Measurements from ENCODE around the gene FCAMR. TPM values are rescaled to one million over a fixed set of nuclear protein-coding genes. Genes with fewer than 3 reads are reported as not detected.

Gene FCAMR
- total RNA-seq, 2 donors from 2014 or later = not detected

DNA sequence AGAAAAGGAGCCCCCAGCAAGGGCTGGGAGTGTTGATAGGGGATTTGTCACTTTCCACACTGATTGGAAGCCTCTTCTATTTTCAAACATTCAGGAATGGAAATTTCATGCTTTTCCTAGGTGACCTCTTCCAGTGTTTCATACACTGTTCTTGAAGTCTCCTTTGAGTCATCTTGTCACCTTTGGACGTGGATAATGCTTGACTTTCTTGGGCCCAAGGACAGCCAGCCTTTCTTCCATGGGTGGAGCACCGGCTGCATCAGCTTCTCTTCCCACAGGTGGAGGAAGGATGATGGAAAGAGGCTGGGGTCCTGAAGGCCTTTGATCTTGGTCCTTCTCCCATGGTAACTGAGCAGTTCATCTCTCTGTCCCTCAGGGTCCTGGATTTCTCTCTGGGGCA, 12.1 kb downstream of the FCAMR start:
- Histone ChIP-seq H3K27me3 (replicated peaks; ENCODE audit: insufficient read depth) (no peaks in the 10 kb centered on the region), H3K36me3 (no peaks in the 10 kb centered on the region), H3K9me3 (no peaks in the 10 kb centered on the region), H3K4me3 (no peak overlapping the region), H3K27ac (no peak overlapping the region), H3K4me1 (ENCODE audit: control insufficient read depth in 1 of 2, low read depth in 2 of 2) (no peaks in the 10 kb centered on the region)
- TF ChIP-seq, protein P1, sequence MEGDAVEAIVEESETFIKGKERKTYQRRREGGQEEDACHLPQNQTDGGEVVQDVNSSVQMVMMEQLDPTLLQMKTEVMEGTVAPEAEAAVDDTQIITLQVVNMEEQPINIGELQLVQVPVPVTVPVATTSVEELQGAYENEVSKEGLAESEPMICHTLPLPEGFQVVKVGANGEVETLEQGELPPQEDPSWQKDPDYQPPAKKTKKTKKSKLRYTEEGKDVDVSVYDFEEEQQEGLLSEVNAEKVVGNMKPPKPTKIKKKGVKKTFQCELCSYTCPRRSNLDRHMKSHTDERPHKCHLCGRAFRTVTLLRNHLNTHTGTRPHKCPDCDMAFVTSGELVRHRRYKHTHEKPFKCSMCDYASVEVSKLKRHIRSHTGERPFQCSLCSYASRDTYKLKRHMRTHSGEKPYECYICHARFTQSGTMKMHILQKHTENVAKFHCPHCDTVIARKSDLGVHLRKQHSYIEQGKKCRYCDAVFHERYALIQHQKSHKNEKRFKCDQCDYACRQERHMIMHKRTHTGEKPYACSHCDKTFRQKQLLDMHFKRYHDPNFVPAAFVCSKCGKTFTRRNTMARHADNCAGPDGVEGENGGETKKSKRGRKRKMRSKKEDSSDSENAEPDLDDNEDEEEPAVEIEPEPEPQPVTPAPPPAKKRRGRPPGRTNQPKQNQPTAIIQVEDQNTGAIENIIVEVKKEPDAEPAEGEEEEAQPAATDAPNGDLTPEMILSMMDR (IDR thresholded peaks at IDR 0.05) = no peak
- ATAC-seq (ENCODE audit: insufficient number of reproducible peaks, low FRiP score, low read depth) (no peak), DNase-seq (ENCODE audit: low spot score) (no peak)

DNA sequence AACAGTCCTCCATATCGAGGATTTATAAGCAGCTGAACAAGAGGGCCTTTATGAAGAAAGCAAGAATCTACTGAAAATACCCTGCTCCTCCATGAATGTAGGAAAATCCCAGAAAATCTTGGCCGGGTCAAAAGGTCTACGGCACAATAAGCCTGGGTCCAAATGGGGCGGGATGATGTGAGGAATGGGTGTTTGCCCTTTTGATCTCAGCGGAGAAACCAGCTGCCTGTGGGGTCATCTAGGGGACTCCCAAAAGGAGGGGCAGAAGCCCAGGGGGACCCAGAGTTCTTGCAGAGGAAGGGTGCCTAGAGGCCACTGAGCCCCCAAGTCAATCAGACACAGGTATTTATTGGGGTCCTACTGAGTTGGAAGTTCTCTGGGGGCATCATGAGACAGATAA, 12.6 kb downstream of the FCAMR start:
- no peak for ATAC-seq (ENCODE audit: insufficient number of reproducible peaks, low FRiP score, low read depth)
- no peaks in the 10 kb centered on the region for H3K27me3 ChIP-seq (replicated peaks; ENCODE audit: insufficient read depth)
- H3K9me3 ChIP-seq = no peaks in the 10 kb centered on the region
- no peak for DNase-seq (ENCODE audit: low spot score)
- no peak overlapping the region for H3K4me3 ChIP-seq
- TF ChIP-seq, protein P1 (IDR thresholded peaks at IDR 0.05) = no peak
- H3K4me1 ChIP-seq (ENCODE audit: control insufficient read depth in 1 of 2, low read depth in 2 of 2) = no peaks in the 10 kb centered on the region
- no peaks in the 10 kb centered on the region for H3K36me3 ChIP-seq
- H3K27ac ChIP-seq = no peak overlapping the region

DNA sequence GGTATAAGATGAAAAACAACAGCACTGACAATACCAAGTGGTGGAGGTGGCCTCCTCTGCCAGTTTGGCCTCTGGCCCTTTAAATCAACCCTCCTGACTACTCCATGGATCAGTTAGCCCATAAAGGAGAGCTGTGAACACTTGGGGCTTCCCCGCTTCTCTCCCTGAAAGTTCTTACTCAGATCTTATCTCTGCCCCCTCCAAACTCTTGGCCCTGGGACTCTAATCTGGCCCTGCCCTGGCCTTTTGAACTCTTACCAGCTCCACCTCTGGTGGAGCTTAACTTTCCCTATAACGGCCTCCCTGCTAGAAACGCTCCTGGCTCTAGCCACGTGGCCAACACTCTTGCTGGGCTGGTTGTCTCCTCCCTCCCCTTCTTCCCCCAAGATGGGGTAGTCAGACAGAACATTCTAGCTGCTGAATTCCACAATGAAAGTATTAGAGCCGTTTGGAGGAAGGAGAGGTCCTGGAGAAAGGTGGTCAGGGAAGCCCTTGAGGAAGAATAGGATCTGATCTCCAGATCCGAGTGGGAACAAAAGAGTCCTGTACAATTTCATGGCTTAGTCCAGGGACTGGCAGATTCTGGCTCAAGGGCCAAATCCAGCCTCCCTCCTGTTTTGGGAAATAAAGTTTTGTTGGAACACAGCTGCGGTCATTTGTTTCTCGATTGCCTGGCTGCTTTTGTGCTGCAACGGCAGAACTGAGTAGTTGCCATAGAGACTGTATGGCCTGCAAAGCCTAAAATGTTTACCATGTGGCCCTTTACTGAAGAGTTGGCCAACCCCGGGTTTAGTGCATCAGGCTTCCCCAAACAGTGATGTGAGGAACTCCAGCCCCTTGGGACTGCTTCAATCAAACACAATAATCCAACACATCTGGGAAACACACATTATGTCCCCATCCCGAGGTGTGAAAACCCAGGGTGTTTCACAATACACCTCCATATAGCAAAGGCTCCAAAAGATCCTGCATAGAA, 14.5 kb downstream of the FCAMR start:
- H3K27ac ChIP-seq = no peak overlapping the region
- no peaks in the 10 kb centered on the region for H3K36me3 ChIP-seq
- H3K27me3 ChIP-seq (replicated peaks; ENCODE audit: insufficient read depth) = no peaks in the 10 kb centered on the region
- ATAC-seq (ENCODE audit: insufficient number of reproducible peaks, low FRiP score, low read depth) (no peak), DNase-seq (ENCODE audit: low spot score) (no peak)
- TF ChIP-seq, protein P1 (IDR thresholded peaks at IDR 0.05) = no peak
- H3K9me3 ChIP-seq = no peaks in the 10 kb centered on the region
- no peaks in the 10 kb centered on the region for H3K4me1 ChIP-seq (ENCODE audit: control insufficient read depth in 1 of 2, low read depth in 2 of 2)
- no peak overlapping the region for H3K4me3 ChIP-seq

GRCh38 chr1:206954459-206955342, 15.6 kb downstream of the FCAMR start:
- TF ChIP-seq, protein P1 (IDR thresholded peaks at IDR 0.05) = no peak
- Histone ChIP-seq H3K27ac (no peak overlapping the region), H3K27me3 (replicated peaks; ENCODE audit: insufficient read depth) (no peaks in the 10 kb centered on the region), H3K36me3 (no peaks in the 10 kb centered on the region), H3K9me3 (no peaks in the 10 kb centered on the region), H3K4me3 (no peak overlapping the region), H3K4me1 (ENCODE audit: control insufficient read depth in 1 of 2, low read depth in 2 of 2) (no peaks in the 10 kb centered on the region)
- DNase-seq (ENCODE audit: low spot score) = no peak
- ATAC-seq (ENCODE audit: insufficient number of reproducible peaks, low FRiP score, low read depth) = no peak

DNA sequence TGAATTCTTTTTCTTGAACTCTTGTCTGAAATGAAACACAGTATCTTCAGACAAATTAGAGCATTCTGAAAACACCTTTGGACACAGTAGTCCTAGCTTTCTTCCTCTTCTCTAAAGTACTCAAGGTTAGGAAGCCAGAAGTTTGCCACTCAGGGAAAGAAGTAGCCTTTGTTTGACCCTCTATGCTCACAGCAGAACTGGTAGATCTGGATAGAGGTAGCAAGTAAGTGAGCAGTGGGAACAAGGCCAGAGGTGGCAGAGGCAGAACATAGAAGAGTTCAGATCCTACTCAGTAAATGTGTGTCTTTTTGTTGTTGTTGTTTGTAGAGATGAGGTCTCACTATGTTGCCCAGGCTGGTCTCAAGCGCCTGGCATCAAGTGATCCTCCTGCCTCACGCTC, 16.6 kb downstream of the FCAMR start:
- Histone ChIP-seq H3K4me1 (ENCODE audit: control insufficient read depth in 1 of 2, low read depth in 2 of 2) (no peaks in the 10 kb centered on the region), H3K4me3 (no peak overlapping the region), H3K36me3 (no peaks in the 10 kb centered on the region), H3K9me3 (no peaks in the 10 kb centered on the region), H3K27me3 (replicated peaks; ENCODE audit: insufficient read depth) (no peaks in the 10 kb centered on the region), H3K27ac (no peak overlapping the region)
- TF ChIP-seq, protein P1 (IDR thresholded peaks at IDR 0.05) = no peak
- no peak for DNase-seq (ENCODE audit: low spot score)
- ATAC-seq (ENCODE audit: insufficient number of reproducible peaks, low FRiP score, low read depth) = no peak
